Suppressor macrophage treated with lipopolysaccharide for 1 hour (primary cell): ENCODE measurements around the gene IL18BP.

Experiments used
- DNase-seq, 3 donors: peaks; one replicate each; pipeline ENCODE4 v3.0.0-alpha.2; 2020 to 2022

Gene IL18BP

GRCh38 chr11:72013765-72014711 is 15.3 kb downstream of the IL18BP start:
- DNase-seq, result no peak

- no peak for DNase-seq
Observed at GRCh38 chr11:72014761-72015320, 16.1 kb downstream of the IL18BP start.

GRCh38 chr11:72015511-72016061 is 16.9 kb downstream of the IL18BP start:
- DNase-seq, result peak in 2 of 3 donors; percentile 44 to 47

- no peak for DNase-seq
Observed at GRCh38 chr11:72018171-72018570, 19.5 kb downstream of the IL18BP start.

- no peak for DNase-seq
Observed at GRCh38 chr11:72023335-72023734, 24.6 kb downstream of the IL18BP start.

- DNase-seq, result peak in 2 of 3 donors; percentile 24 to 41
Observed at GRCh38 chr11:72024069-72024754, 25.5 kb downstream of the IL18BP start.

- DNase-seq, result no peak
Observed at GRCh38 chr11:72026090-72026489, 27.4 kb downstream of the IL18BP start.

GRCh38 chr11:72030472-72031045 is 31.9 kb downstream of the IL18BP start:
- DNase-seq, result no peak

- no peak for DNase-seq
Observed at GRCh38 chr11:72036687-72037086, 38.0 kb downstream of the IL18BP start.

GRCh38 chr11:72037554-72038311 is 39.0 kb downstream of the IL18BP start:
- no peak for DNase-seq

- no peak for DNase-seq
Observed at GRCh38 chr11:72038491-72038890, 39.8 kb downstream of the IL18BP start.

GRCh38 chr11:72039031-72039855 is 40.5 kb downstream of the IL18BP start:
- DNase-seq, result no peak

GRCh38 chr11:72039856-72040401 is 41.2 kb downstream of the IL18BP start:
- DNase-seq, result no peak

- DNase-seq, result peak; percentile 80 to 88 (median 81)
Observed at GRCh38 chr11:72040491-72041363, 42.0 kb downstream of the IL18BP start.

GRCh38 chr11:72041364-72042063 is 42.8 kb downstream of the IL18BP start:
- peak; percentile 24 to 45 (median 31) for DNase-seq

- no peak for DNase-seq
Observed at GRCh38 chr11:72042064-72042745, 43.5 kb downstream of the IL18BP start.

- no peak for DNase-seq
Observed at GRCh38 chr11:72045849-72046248, 47.1 kb downstream of the IL18BP start.

- DNase-seq, result no peak
Observed at GRCh38 chr11:72048766-72049460, 50.2 kb downstream of the IL18BP start.
